PFSK-1 (cell line): ENCODE measurements around the gene REG4.

Experiments
- FOXP2 ChIP-seq: optimal IDR thresholded peaks from 2 replicates; pipeline ENCODE3; 2011; ENCODE audit warnings: borderline replicate concordance, control low read depth, inconsistent platforms; ENCODE audit not compliant: insufficient read depth; ENCODE audit errors: extremely low read length, extremely low read depth
- POLR2AphosphoS5 ChIP-seq: IDR thresholded peaks from 2 replicates; pipeline ENCODE4 v1.6.1; 2012; ENCODE audit warnings: low read depth, mild to moderate bottlenecking, control low read depth, low read length, moderate library complexity
- SIN3A ChIP-seq: IDR thresholded peaks from 2 replicates; pipeline ENCODE4 v1.6.1; 2012; ENCODE audit warnings: mild to moderate bottlenecking, low read length, moderate library complexity, borderline replicate concordance; ENCODE audit not compliant: insufficient read depth
- TAF1 ChIP-seq: IDR thresholded peaks from 2 replicates; pipeline ENCODE4 v1.6.1; 2012; ENCODE audit warnings: low read length, control low read depth, borderline replicate concordance; ENCODE audit not compliant: insufficient read depth
- TF ChIP-seq, protein P1 (sequence below), 2 experiments: IDR thresholded peaks; 2 replicates each; pipeline versions ENCODE4 v1.6.1 to v1.8.0; 2011 to 2012; ENCODE audit warnings: low read depth in 2 of 2, low read length in 2 of 2, control low read depth in 1 of 2, inconsistent platforms in 1 of 2, mild to moderate bottlenecking in 1 of 2, moderate library complexity in 1 of 2; ENCODE audit not compliant: insufficient read depth in 1 of 2

REG4 gene

GRCh38 chr1:119772298-119772697 is 39.0 kb downstream of the REG4 start:
- TF ChIP-seq FOXP2, result no peak
- no peak for TF ChIP-seq TAF1
- TF ChIP-seq, protein P1, sequence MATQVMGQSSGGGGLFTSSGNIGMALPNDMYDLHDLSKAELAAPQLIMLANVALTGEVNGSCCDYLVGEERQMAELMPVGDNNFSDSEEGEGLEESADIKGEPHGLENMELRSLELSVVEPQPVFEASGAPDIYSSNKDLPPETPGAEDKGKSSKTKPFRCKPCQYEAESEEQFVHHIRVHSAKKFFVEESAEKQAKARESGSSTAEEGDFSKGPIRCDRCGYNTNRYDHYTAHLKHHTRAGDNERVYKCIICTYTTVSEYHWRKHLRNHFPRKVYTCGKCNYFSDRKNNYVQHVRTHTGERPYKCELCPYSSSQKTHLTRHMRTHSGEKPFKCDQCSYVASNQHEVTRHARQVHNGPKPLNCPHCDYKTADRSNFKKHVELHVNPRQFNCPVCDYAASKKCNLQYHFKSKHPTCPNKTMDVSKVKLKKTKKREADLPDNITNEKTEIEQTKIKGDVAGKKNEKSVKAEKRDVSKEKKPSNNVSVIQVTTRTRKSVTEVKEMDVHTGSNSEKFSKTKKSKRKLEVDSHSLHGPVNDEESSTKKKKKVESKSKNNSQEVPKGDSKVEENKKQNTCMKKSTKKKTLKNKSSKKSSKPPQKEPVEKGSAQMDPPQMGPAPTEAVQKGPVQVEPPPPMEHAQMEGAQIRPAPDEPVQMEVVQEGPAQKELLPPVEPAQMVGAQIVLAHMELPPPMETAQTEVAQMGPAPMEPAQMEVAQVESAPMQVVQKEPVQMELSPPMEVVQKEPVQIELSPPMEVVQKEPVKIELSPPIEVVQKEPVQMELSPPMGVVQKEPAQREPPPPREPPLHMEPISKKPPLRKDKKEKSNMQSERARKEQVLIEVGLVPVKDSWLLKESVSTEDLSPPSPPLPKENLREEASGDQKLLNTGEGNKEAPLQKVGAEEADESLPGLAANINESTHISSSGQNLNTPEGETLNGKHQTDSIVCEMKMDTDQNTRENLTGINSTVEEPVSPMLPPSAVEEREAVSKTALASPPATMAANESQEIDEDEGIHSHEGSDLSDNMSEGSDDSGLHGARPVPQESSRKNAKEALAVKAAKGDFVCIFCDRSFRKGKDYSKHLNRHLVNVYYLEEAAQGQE (IDR thresholded peaks at IDR 0.05; ENCODE audit: insufficient read depth in 1 of 2, low read depth in 2 of 2, low read length in 2 of 2), result no peak
- TF ChIP-seq SIN3A, result no peak
- no peak for TF ChIP-seq POLR2AphosphoS5

- TF ChIP-seq SIN3A (no peak), FOXP2 (no peak), TAF1 (no peak), POLR2AphosphoS5 (no peak)
- TF ChIP-seq, protein P1 (IDR thresholded peaks at IDR 0.05; ENCODE audit: insufficient read depth in 1 of 2, low read depth in 2 of 2, low read length in 2 of 2), result no peak
These were observed 39.5 kb downstream of the REG4 start for GRCh38 chr1:119771770-119772169.

DNA sequence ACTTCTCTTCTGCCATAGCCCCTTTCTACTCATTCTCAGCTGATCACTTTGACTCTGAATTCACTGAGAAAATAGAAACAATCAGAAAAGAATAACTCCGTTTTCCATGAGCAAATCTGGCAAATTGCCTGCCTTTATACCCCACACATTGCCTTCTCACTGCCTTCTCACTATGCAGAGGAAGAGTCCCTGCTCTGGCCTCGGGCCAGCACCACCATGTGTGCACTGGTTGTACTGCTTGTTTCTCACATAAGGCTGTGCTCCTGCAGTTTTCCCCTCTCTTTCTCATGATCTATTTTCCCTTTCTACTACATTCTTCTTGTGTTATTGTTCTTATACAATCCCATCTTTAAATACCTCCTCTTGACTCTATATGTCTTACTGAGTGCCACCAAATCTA is 40.2 kb downstream of the REG4 start:
- TF ChIP-seq FOXP2 (no peak), POLR2AphosphoS5 (no peak), SIN3A (no peak)

DNA sequence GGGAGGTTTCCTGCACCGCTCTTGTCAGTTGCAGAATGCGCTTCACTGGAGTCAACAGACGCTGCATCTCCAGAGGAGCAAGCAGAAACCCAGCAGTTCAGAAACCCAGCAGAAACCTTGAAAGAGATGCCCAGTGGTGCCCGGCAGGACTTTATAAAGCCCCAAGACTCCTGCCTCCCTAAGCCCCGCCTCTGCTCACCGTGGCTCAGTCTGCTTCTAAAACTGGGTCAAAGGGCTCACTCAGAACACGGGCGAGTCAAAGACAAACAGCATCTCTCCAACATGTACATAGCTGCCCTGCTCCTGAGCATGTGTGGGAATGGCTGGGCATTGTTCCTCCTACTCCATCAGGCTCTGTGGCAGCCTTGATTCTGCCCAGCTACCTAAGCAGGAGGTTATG is 42.5 kb downstream of the REG4 start, which contains the start of gene HMGCS2:
HMGCS2 (minus strand) TSS at position 128 of the 400 bp plus-strand sequence; CDS start at position 67, 61 bp downstream.
- TF ChIP-seq POLR2AphosphoS5 (no peak), TAF1 (no peak), FOXP2 (no peak), SIN3A (no peak)
- TF ChIP-seq, protein P1 (IDR thresholded peaks at IDR 0.05; ENCODE audit: insufficient read depth in 1 of 2, low read depth in 2 of 2, low read length in 2 of 2), result no peak

GRCh38 chr1:119767486-119767885 is 43.8 kb downstream of the REG4 start:
- TF ChIP-seq, protein P1 (IDR thresholded peaks at IDR 0.05; ENCODE audit: insufficient read depth in 1 of 2, low read depth in 2 of 2, low read length in 2 of 2), result no peak
- TF ChIP-seq POLR2AphosphoS5, result no peak
- no peak for TF ChIP-seq FOXP2
- TF ChIP-seq TAF1, result no peak
- no peak for TF ChIP-seq SIN3A
